Upper lobe of right lung (tissue), 1 donor: ENCODE data around the gene ZNF211. TPM values are rescaled to one million over a fixed set of nuclear protein-coding genes. Genes with fewer than 3 reads are reported as not detected.

Experiments used
- ATAC-seq: fragments of 200-7000 bp; cut with Tn5 transposase; one replicate; pipeline ENCODE4 v1.9.1; 2020; ENCODE audit warnings: mild to moderate bottlenecking, moderate library complexity
- DNase-seq: peaks from one replicate; pipeline ENCODE4 v3.0.0-alpha.2; 2020
- H3K27ac ChIP-seq: fragments of 200-600 bp; one replicate; pipeline ENCODE4 v1.8.0; 2022
- H3K27me3 ChIP-seq: fragments of 200-600 bp; one replicate; pipeline ENCODE4 v1.8.0; 2022; ENCODE audit warnings: mild to moderate bottlenecking
- H3K36me3 ChIP-seq: fragments of 200-600 bp; one replicate; pipeline ENCODE4 v1.8.0; 2022
- H3K4me1 ChIP-seq: fragments of 200-600 bp; one replicate; pipeline ENCODE4 v1.8.0; 2022
- H3K4me3 ChIP-seq: fragments of 200-600 bp; one replicate; pipeline ENCODE4 v1.8.0; 2022; ENCODE audit warnings: mild to moderate bottlenecking
- H3K9me3 ChIP-seq: fragments of 200-600 bp; one replicate; pipeline ENCODE4 v1.8.0; 2022
- intact Hi-C: fragments of 100-400 bp; cut with DNase I; formaldehyde crosslinking; loops from one replicate; pipeline ENCODE4 v1.11.0; 2022
- total RNA-seq: library from RNA; stranded (reverse); fragmentation: NEBNext Ultra II Directional; extraction: Animal tissue kit (Norgen Biotek cat#: 25700); gene quantifications from one replicate; pipeline ENCODE4 v1.2.1, GENCODE V29; 2021
- TF ChIP-seq, protein P1 (sequence below): fragments of 200-600 bp; IDR thresholded peaks from one replicate; pipeline ENCODE4 v1.8.0; 2022; ENCODE audit warnings: antibody characterized with exemption
- donor health status: DM: no; HTN: yes; CAD: no; lungs with severe emphysema.

The ZNF211 gene
- total RNA-seq, 1 donor from 2014 or later = 13.3 TPM

DNA sequence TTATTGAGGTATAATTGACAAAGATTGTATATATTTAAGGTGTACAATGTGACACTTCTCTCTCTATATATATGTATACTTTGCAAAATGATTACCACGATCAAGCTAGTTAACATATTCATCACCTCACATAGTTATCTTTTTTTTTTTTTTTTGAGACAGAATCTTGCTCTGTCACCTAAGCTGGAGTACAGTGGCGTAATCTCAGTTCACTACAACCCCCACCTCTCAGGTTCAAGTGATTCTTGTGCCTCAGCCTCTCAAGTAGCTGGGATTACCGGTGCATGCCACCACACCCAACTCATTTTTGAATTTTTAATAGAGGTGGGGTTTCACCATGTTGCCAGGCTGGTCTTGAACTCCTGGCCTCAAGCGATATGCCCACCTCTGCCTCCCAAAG lies 39.5 kb downstream of the ZNF211 start:
- H3K36me3 ChIP-seq = no peaks in the 10 kb centered on the region
- intact Hi-C loops = no loop called here
- no peaks in the 10 kb centered on the region for H3K9me3 ChIP-seq
- no peak overlapping the region for H3K27ac ChIP-seq
- DNase-seq (no peak), ATAC-seq (no peak)
- H3K27me3 ChIP-seq = peaks cover 11% of the 10 kb centered on the region
- no peak overlapping the region for H3K4me3 ChIP-seq
- no peaks in the 10 kb centered on the region for H3K4me1 ChIP-seq
- TF ChIP-seq, protein P1, sequence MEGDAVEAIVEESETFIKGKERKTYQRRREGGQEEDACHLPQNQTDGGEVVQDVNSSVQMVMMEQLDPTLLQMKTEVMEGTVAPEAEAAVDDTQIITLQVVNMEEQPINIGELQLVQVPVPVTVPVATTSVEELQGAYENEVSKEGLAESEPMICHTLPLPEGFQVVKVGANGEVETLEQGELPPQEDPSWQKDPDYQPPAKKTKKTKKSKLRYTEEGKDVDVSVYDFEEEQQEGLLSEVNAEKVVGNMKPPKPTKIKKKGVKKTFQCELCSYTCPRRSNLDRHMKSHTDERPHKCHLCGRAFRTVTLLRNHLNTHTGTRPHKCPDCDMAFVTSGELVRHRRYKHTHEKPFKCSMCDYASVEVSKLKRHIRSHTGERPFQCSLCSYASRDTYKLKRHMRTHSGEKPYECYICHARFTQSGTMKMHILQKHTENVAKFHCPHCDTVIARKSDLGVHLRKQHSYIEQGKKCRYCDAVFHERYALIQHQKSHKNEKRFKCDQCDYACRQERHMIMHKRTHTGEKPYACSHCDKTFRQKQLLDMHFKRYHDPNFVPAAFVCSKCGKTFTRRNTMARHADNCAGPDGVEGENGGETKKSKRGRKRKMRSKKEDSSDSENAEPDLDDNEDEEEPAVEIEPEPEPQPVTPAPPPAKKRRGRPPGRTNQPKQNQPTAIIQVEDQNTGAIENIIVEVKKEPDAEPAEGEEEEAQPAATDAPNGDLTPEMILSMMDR = no peak

DNA sequence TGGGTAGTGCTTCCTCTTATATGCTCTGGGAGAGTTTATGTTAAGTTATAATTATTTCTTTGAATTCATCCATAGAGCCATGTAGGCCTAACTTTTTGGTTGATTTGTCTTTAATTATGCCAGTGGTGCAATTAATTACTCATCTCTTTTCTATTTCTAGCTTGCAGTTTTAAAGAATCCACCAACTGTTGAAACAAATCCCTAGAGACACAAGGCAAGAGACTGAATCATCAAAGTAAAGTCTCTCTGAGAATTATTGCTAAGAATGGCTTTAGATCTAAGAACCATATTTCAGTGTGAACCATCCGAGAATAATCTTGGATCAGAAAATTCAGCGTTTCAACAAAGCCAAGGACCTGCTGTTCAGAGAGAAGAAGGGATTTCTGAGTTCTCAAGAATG lies 42.9 kb downstream of the ZNF211 start:
- TF ChIP-seq, protein P1 = no peak
- no peaks in the 10 kb centered on the region for H3K4me1 ChIP-seq
- no peak overlapping the region for H3K4me3 ChIP-seq
- H3K36me3 ChIP-seq = no peaks in the 10 kb centered on the region
- intact Hi-C loops = no loop called here
- H3K9me3 ChIP-seq = no peaks in the 10 kb centered on the region
- ATAC-seq (no peak), DNase-seq (no peak)
- H3K27me3 ChIP-seq = peaks cover 7% of the 10 kb centered on the region
- H3K27ac ChIP-seq = no peak overlapping the region

DNA sequence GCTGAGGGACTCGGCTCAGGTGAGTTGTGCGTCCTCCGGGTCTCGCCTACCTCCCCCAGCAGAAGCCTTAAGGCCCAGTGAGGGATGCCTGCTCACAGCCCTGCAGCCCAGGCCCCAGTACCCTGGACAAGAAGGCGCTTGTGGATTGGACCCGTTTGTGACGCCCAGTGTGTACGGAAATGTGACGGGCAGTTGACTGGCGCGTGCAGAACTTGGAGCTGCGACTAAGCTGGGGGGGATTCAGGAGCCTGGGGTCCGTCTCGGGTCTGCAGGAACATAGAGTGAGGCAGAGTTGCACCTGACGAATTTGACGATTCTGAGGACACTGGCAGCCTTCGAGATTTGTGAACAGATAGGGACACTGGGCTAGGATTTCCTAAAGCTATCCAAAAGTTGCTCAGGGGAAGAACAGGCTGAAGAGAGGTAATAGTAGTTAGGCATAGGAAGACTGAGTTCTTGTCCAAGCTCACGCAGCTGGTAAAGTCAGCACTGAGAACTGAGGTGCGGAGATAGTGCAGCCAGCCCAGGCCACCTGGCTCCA lies 49.3 kb downstream of the ZNF211 start:
- TF ChIP-seq, protein P1 = no peak
- Histone ChIP-seq H3K36me3 (peaks cover 19% of the 10 kb centered on the region), H3K4me3 (peak overlapping the region; percentile 98), H3K27ac (peak overlapping the region; percentile 63), H3K9me3 (peaks cover 41% of the 10 kb centered on the region), H3K27me3 (no peaks in the 10 kb centered on the region), H3K4me1 (peaks cover 13% of the 10 kb centered on the region)
- intact Hi-C loops = no loop called here
- ATAC-seq (no peak), DNase-seq (no peak)

DNA sequence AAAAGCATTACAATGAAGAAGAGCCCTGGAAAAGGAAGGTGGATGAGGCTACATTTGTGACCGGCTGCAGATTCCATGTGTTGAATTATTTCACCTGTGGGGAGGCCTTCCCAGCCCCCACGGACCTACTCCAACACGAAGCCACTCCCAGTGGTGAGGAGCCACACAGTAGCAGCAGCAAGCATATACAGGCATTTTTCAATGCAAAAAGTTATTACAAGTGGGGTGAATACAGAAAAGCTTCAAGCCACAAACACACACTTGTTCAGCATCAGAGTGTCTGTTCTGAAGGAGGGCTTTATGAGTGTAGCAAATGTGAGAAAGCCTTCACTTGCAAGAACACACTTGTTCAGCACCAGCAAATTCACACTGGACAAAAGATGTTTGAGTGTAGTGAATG lies 53.8 kb downstream of the ZNF211 start:
- Histone ChIP-seq H3K36me3 (peaks cover 19% of the 10 kb centered on the region), H3K9me3 (peaks cover 84% of the 10 kb centered on the region), H3K4me1 (peaks cover 13% of the 10 kb centered on the region), H3K4me3 (no peak overlapping the region), H3K27me3 (no peaks in the 10 kb centered on the region), H3K27ac (no peak overlapping the region)
- intact Hi-C loops = no loop called here
- ATAC-seq = no peak
- no peak for DNase-seq
- TF ChIP-seq, protein P1 = no peak

DNA sequence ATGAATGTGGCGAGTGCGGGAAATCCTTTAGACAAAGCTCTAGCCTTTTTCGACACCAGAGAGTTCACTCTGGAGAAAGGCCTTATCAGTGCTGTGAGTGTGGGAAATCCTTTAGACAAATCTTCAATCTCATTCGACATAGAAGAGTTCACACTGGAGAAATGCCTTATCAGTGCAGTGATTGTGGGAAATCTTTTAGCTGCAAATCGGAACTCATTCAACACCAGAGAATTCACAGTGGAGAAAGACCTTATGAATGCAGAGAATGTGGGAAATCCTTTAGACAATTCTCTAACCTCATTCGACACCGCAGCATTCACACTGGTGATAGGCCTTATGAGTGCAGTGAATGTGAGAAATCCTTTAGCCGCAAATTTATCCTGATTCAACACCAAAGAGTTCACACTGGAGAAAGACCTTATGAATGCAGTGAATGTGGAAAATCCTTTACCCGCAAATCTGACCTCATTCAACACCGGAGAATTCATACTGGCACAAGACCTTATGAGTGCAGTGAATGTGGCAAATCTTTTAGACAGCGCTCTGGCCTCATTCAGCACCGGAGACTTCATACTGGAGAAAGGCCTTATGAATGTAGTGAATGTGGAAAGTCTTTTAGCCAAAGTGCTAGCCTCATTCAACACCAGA lies 54.5 kb downstream of the ZNF211 start:
- ATAC-seq (no peak), DNase-seq (no peak)
- H3K27me3 ChIP-seq = no peaks in the 10 kb centered on the region
- peaks cover 9% of the 10 kb centered on the region for H3K4me1 ChIP-seq
- H3K36me3 ChIP-seq = peaks cover 19% of the 10 kb centered on the region
- no peak overlapping the region for H3K4me3 ChIP-seq
- TF ChIP-seq, protein P1 = no peak
- H3K27ac ChIP-seq = no peak overlapping the region
- intact Hi-C loops = no loop called here
- H3K9me3 ChIP-seq = peaks cover 84% of the 10 kb centered on the region
